HEK293T (cell line): ENCODE measurements around the gene C4orf51.

ENCODE experiments used
- ARNT ChIP-seq: fragments of 450-650 bp; IDR thresholded peaks from 2 replicates; pipeline ENCODE4 v1.6.1; 2017; ENCODE audit warnings: mild to moderate bottlenecking
- BHLHE40 ChIP-seq: fragments of 450-650 bp; IDR thresholded peaks from 2 replicates; pipeline ENCODE4 v1.6.1; 2016; ENCODE audit warnings: mild to moderate bottlenecking, moderate library complexity, borderline replicate concordance
- FOXA1 ChIP-seq: fragments of 450-650 bp; IDR thresholded peaks from 2 replicates; pipeline ENCODE4 v1.6.1; 2016; ENCODE audit warnings: mild to moderate bottlenecking
- FOXK2 ChIP-seq: fragments of 450-650 bp; IDR thresholded peaks from 2 replicates; pipeline ENCODE4 v1.6.1; 2016; ENCODE audit warnings: mild to moderate bottlenecking
- FOXM1 ChIP-seq: fragments of 450-650 bp; IDR thresholded peaks from 2 replicates; pipeline ENCODE4 v1.6.1; 2017; ENCODE audit warnings: mild to moderate bottlenecking, borderline replicate concordance
- HDGF ChIP-seq: fragments of 450-650 bp; IDR thresholded peaks from 2 replicates; pipeline ENCODE4 v1.6.1; 2017; ENCODE audit warnings: antibody characterized with exemption, borderline replicate concordance
- L3MBTL2 ChIP-seq: fragments of 450-650 bp; conservative IDR thresholded peaks from 2 replicates; pipeline ENCODE4 v1.6.1; 2016; ENCODE audit warnings: mild to moderate bottlenecking
- LEF1 ChIP-seq: fragments of 450-650 bp; IDR thresholded peaks from 2 replicates; pipeline ENCODE4 v1.6.1; 2017; ENCODE audit warnings: mild to moderate bottlenecking, borderline replicate concordance
- NFRKB ChIP-seq: fragments of 450-650 bp; IDR thresholded peaks from 2 replicates; pipeline ENCODE4 v1.6.1; 2016; ENCODE audit warnings: mild to moderate bottlenecking, moderate library complexity
- SP1 ChIP-seq: fragments of 450-650 bp; IDR thresholded peaks from 2 replicates; pipeline ENCODE4 v1.6.1; 2017
- SUZ12 ChIP-seq: fragments of 450-650 bp; IDR thresholded peaks from 2 replicates; pipeline ENCODE4 v1.6.1; 2016; ENCODE audit warnings: mild to moderate bottlenecking
- TARDBP ChIP-seq: fragments of 450-650 bp; IDR thresholded peaks from 2 replicates; pipeline ENCODE4 v1.6.1; 2016
- ZNF384 ChIP-seq: fragments of 450-650 bp; IDR thresholded peaks from 2 replicates; pipeline ENCODE4 v1.6.1; 2016
- TF ChIP-seq, protein P1 (sequence below): fragments of 450-650 bp; IDR thresholded peaks from 2 replicates; pipeline ENCODE4 v1.6.1; 2016

DNA sequence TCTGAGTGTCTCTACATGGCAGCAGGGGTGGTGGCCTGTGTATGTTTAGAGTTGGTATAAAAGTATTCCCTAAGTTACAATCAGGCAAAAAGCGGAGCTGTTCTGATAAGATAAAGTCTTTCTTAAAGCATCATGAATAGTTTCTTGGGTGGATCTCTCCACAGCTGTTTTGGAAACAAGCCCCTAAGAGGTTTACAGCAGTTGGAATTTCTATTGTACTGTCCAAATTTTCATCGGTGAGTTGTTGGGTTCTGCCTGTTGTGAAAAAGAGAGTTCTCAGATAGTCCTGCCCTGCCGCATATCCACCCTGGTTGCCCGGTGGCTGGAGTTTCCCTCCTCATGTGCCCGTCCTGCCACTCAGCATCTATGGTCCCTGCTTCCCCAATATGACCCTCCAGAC is 50.1 kb downstream of the C4orf51 start:
- TF ChIP-seq SUZ12 (no peak), HDGF (no peak), TARDBP (no peak), FOXM1 (no peak), ARNT (no peak), SP1 (no peak), LEF1 (no peak), FOXK2 (no peak), BHLHE40 (no peak), L3MBTL2 (no peak), NFRKB (no peak), ZNF384 (no peak), FOXA1 (no peak)
- TF ChIP-seq, protein P1, sequence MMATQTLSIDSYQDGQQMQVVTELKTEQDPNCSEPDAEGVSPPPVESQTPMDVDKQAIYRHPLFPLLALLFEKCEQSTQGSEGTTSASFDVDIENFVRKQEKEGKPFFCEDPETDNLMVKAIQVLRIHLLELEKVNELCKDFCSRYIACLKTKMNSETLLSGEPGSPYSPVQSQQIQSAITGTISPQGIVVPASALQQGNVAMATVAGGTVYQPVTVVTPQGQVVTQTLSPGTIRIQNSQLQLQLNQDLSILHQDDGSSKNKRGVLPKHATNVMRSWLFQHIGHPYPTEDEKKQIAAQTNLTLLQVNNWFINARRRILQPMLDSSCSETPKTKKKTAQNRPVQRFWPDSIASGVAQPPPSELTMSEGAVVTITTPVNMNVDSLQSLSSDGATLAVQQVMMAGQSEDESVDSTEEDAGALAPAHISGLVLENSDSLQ: no peak
